HG02623 (cell line): ENCODE measurements around the gene PCMT1.
"Not testable (repeated sequence)": the region's sequence is repeated elsewhere in the genome, so short reads cannot be mapped to it uniquely, and the experiment has no call there.

Experiments used
- ATAC-seq: cut with Tn5 transposase; IDR thresholded peaks from one replicate; pipeline ENCODE4 v1.9.1; 2021; ENCODE audit warnings: moderate library complexity; ENCODE audit not compliant: unreplicated experiment

Gene PCMT1

DNA sequence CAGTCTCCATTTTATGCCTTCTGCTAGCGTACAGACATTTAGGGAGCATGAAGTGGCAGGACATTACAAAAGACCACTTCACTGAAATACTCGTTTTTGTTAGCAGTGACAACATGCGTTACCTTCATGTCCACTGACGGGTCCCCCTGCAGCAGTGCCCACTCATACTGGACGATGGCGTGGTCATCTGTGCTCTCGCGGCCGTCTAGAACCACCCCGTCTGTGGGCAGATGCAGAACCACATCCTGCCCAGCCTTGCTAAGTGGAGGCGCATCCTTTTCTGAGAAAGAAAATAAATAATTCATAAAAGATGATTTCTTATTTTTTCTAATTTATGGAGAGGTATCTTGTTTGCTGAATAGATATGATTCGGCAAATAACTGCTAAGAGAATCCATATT, 103.3 kb downstream of the PCMT1 start:
- no peak for ATAC-seq

GRCh38 chr6:149854017-149854416, 104.5 kb downstream of the PCMT1 start:
- ATAC-seq: not testable (repeated sequence)

DNA sequence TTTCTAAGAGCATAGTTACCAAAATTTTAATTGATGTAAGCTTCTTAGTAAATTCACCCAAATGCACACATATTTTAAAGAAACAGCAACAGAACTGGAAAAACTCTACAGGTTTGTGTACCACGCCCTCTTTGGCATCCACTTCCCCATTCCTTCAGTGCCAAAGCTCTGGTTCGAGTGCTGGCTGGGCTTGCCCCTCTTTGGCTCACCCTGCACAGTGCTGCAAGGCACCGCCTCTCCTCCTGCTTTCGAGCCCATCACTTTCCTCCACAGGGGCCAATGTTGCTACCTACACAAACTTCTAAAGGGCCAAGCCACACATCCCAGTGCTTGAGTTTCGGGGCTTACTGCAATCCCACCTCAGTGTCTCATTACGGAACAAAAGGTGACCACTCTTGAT, 105.0 kb downstream of the PCMT1 start:
- ATAC-seq: no peak

DNA sequence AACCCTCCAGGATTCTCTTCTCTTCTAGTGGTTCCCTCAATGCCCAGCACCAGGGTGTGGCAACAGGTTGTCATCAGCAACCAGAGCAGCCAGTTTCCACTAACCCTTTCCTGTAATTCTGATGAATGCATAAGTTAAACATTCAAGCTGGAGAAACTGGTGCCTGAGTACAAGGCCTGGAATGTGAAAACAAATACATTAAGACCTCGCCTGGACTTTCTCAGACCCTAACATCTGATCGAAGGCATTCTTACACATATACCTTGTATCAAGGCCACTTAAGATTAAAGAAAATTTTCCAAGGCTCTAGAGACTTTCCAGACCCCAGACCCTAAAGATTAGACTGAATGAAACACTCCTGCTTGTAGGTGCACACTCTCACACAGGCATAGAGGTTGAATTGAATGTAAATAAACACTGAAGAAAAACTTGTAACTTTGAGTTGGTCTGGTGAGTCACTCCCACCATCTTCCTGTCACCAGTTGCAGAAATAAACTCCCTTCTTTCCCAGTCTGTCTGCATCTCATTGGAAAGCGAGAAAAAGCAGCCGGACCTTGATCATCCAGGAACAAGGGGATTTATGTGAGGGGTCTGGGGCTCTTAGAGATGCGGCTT, 105.6 kb downstream of the PCMT1 start:
- no peak for ATAC-seq

- no peak for ATAC-seq
Observed at GRCh38 chr6:149855741-149856140, 106.2 kb downstream of the PCMT1 start.

GRCh38 chr6:149856256-149856994, 106.9 kb downstream of the PCMT1 start:
- ATAC-seq: no peak

DNA sequence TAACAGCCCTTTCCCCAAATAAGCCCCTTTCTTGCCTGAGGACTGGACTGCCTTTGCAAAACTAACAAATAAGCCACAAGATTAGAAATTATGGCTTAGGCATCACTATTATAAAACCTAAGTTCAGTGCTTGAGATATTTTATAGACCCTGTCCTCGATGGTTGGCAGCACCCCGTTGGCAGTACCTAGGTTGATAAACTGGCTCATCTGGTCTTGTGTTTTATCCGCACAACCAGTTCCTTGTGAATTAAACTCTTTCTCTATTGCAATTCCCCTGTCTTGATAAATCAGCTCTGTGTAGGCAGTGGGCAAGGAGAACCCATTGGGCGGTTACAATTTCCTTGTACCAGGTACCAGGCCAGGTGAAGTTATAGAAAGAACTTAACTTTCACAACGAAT, 108.0 kb downstream of the PCMT1 start:
- ATAC-seq: no peak

DNA sequence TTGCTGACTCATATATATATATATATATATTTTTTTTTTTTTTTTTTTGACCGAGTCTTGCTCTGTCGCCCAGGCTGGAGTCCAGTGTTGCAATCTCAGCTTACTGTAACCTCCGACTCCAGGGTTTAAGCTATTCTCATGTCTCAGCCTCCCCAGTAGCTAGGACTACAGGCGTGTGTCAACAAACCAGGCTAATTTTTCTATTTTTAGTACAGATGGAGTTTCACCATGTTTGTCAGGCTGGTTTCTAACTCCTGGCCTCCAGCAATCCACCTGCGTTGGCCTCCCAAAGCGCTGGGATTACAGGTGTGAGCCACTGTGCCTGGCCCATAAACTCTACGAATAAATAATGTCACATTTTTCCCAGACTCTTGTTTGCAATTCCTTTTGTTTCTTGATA, 109.8 kb downstream of the PCMT1 start:
- no peak for ATAC-seq

- no peak for ATAC-seq
Observed at GRCh38 chr6:149859938-149860337, 110.4 kb downstream of the PCMT1 start.

DNA sequence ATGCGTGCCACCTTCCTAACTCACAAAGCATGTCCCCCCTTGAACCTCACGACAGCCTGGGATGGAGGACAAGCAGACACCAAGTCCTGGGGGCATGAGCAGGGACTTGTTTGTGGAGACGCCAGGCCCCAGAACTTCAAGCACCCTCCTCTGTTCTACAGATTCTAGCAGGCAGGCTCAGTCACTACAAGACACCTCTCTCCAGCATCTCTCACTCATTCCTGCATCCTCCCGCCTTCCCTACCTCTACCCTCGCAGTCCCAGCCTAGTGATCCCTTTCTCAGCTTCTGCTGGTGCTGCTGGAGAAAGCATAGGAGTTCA, 110.9 kb downstream of the PCMT1 start:
- no peak for ATAC-seq
